ENCODE data around the gene ARHGEF38. TPM values are rescaled to one million over a fixed set of nuclear protein-coding genes. Genes with fewer than 3 reads are reported as not detected.

Gene ARHGEF38
- total RNA-seq, 2 donors from 2014 or later, result 0.51 to 2.1 TPM

- H3K36me3 Mint-ChIP-seq (ENCODE audit: low read depth), result no peaks in the 10 kb centered on the region
- H3K27ac ChIP-seq (ENCODE audit: low read depth, low read length), result no peak overlapping the region
- TF ChIP-seq CTCF (conservative IDR thresholded peaks at IDR 0.05), result no peak
- H3K9ac ChIP-seq (ENCODE audit: extremely low read depth, low read length, poor library complexity, severe bottlenecking), result no peak overlapping the region
- no peak overlapping the region for H3K4me3 Mint-ChIP-seq
- H3K27ac Mint-ChIP-seq, result no peak overlapping the region
- H3K27me3 Mint-ChIP-seq (ENCODE audit: insufficient read depth), result no peaks in the 10 kb centered on the region
- no peaks in the 10 kb centered on the region for H3K9me3 ChIP-seq (ENCODE audit: control insufficient read depth, low read length)
- H3K4me3 ChIP-seq (ENCODE audit: low read length), result no peak overlapping the region
- H3K9me3 Mint-ChIP-seq, result no peaks in the 10 kb centered on the region
- no peaks in the 10 kb centered on the region for H3K27me3 ChIP-seq (ENCODE audit: control insufficient read depth, insufficient read depth, low read length, poor library complexity, severe bottlenecking)
- H3K4me1 Mint-ChIP-seq, result no peaks in the 10 kb centered on the region
- H3K36me3 ChIP-seq (ENCODE audit: control insufficient read depth, insufficient read depth, low read length), result no peaks in the 10 kb centered on the region
- no peaks in the 10 kb centered on the region for H3K4me1 ChIP-seq (ENCODE audit: control insufficient read depth, insufficient read depth, low read length)
- 92 to 97% methylated on average over 1 of the region's 1 CpG for WGBS, 2 experiments (ENCODE audit: insufficient coverage in 1 of 2, insufficient read length in 1 of 2)
- no peak for DNase-seq
These were observed 121.6 kb downstream of the ARHGEF38 start for GRCh38 chr4:105674011-105674410.

DNA sequence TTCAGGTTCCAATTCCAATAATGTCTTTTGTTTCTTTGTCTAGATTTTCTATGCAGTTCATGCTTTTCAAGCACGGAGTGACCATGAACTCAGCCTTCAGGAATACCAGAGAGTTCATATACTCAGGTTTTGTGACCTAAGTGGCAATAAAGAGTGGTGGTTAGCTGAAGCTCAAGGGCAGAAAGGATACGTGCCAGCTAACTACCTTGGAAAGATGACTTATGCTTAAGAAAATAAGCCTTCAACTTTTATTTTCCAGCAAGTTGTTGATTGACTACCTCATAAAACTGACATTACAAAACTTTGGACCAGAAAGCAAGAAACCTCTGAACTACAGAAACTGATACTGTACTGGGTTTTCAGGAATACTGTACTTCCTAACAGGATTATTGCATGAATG lies 125.3 kb downstream of the ARHGEF38 start:
- Histone ChIP-seq H3K27ac (ENCODE audit: low read depth, low read length) (no peak overlapping the region), H3K4me3 (ENCODE audit: low read length) (no peak overlapping the region), H3K9ac (ENCODE audit: extremely low read depth, low read length, poor library complexity, severe bottlenecking) (no peak overlapping the region), H3K36me3 (ENCODE audit: control insufficient read depth, insufficient read depth, low read length) (peaks cover 8% of the 10 kb centered on the region), H3K4me1 (ENCODE audit: control insufficient read depth, insufficient read depth, low read length) (no peaks in the 10 kb centered on the region), H3K27me3 (ENCODE audit: control insufficient read depth, insufficient read depth, low read length, poor library complexity, severe bottlenecking) (no peaks in the 10 kb centered on the region), H3K9me3 (ENCODE audit: control insufficient read depth, low read length) (no peaks in the 10 kb centered on the region)
- TF ChIP-seq CTCF (conservative IDR thresholded peaks at IDR 0.05), result no peak
- 89 to 100% methylated on average over 1 to 2 of the region's 2 CpGs for WGBS, 2 experiments (ENCODE audit: insufficient coverage in 1 of 2, insufficient read length in 1 of 2)
- DNase-seq, result no peak
- no peaks in the 10 kb centered on the region for H3K9me3 Mint-ChIP-seq
- H3K4me1 Mint-ChIP-seq, result no peaks in the 10 kb centered on the region
- H3K27me3 Mint-ChIP-seq (ENCODE audit: insufficient read depth), result no peaks in the 10 kb centered on the region
- peaks cover 1% of the 10 kb centered on the region for H3K36me3 Mint-ChIP-seq (ENCODE audit: low read depth)
- H3K4me3 Mint-ChIP-seq, result no peak overlapping the region
- H3K27ac Mint-ChIP-seq, result no peak overlapping the region

GRCh38 chr4:105679186-105679585 lies 126.8 kb downstream of the ARHGEF38 start:
- no peak for TF ChIP-seq CTCF (conservative IDR thresholded peaks at IDR 0.05)
- no peaks in the 10 kb centered on the region for H3K27me3 Mint-ChIP-seq (ENCODE audit: insufficient read depth)
- no peaks in the 10 kb centered on the region for H3K9me3 ChIP-seq (ENCODE audit: control insufficient read depth, low read length)
- H3K36me3 Mint-ChIP-seq (ENCODE audit: low read depth), result peaks cover 5% of the 10 kb centered on the region
- 88 to 90% methylated on average over 2 of the region's 2 CpGs for WGBS, 2 experiments (ENCODE audit: insufficient coverage in 1 of 2, insufficient read length in 1 of 2)
- no peak for DNase-seq
- peaks cover 18% of the 10 kb centered on the region for H3K36me3 ChIP-seq (ENCODE audit: control insufficient read depth, insufficient read depth, low read length)
- H3K27me3 ChIP-seq (ENCODE audit: control insufficient read depth, insufficient read depth, low read length, poor library complexity, severe bottlenecking), result no peaks in the 10 kb centered on the region
- H3K4me1 ChIP-seq (ENCODE audit: control insufficient read depth, insufficient read depth, low read length), result no peaks in the 10 kb centered on the region
- H3K9ac ChIP-seq (ENCODE audit: extremely low read depth, low read length, poor library complexity, severe bottlenecking), result no peak overlapping the region
- H3K27ac ChIP-seq (ENCODE audit: low read depth, low read length), result no peak overlapping the region
- no peak overlapping the region for H3K4me3 Mint-ChIP-seq
- H3K4me1 Mint-ChIP-seq, result no peaks in the 10 kb centered on the region
- H3K4me3 ChIP-seq (ENCODE audit: low read length), result no peak overlapping the region
- H3K27ac Mint-ChIP-seq, result no peak overlapping the region
- H3K9me3 Mint-ChIP-seq, result no peaks in the 10 kb centered on the region

Measured in endodermal cell (in vitro differentiated cells).